Activated CD8-positive, alpha-beta T cell treated with anti-CD3 and anti-CD28 coated beads for 36 hours (primary cell): ENCODE results near the gene TAF4. TPM values are rescaled to one million over a fixed set of nuclear protein-coding genes. Genes with fewer than 3 reads are reported as not detected.

ENCODE experiments used
- ATAC-seq: fragments of 200-7000 bp; cut with Tn5 transposase; one replicate; pipeline ENCODE4 v1.10.0; 2021; ENCODE audit warnings: mild to moderate bottlenecking, moderate library complexity
- CTCF ChIA-PET: fragments of 350-600 bp; sonication (Branson Sonifier 250); formaldehyde crosslinking; loops from one replicate; lab custom pipeline; 2021; ENCODE audit warnings: antibody characterized with exemption; lab: Charles Lee
- POLR2A ChIA-PET: fragments of 350-600 bp; sonication (Branson Sonifier 250); formaldehyde crosslinking; loops from one replicate; lab custom pipeline; 2021; ENCODE audit warnings: antibody characterized with exemption; lab: Charles Lee
- DNase-seq: peaks from one replicate; pipeline ENCODE4 v3.0.0-alpha.2; 2020
- H3K27ac Mint-ChIP-seq: one replicate; pipeline ENCODE4 v1.8.0; 2021; ENCODE audit warnings: mild to moderate bottlenecking, mixed read lengths
- H3K27me3 Mint-ChIP-seq: one replicate; pipeline ENCODE4 v1.8.0; 2021; ENCODE audit warnings: mixed read lengths
- H3K36me3 Mint-ChIP-seq: one replicate; pipeline ENCODE4 v1.8.0; 2021; ENCODE audit warnings: low read depth, mixed read lengths
- H3K4me1 Mint-ChIP-seq: one replicate; pipeline ENCODE4 v1.8.0; 2021; ENCODE audit warnings: low read depth, mixed read lengths
- H3K4me3 Mint-ChIP-seq: one replicate; pipeline ENCODE4 v1.8.0; 2021; ENCODE audit warnings: mild to moderate bottlenecking, moderate library complexity, mixed read lengths
- H3K9me3 Mint-ChIP-seq: one replicate; pipeline ENCODE4 v1.8.0; 2021; ENCODE audit warnings: mixed read lengths
- CTCF ChIP-seq: fragments of 200-600 bp; IDR thresholded peaks from one replicate; pipeline ENCODE4 v1.8.0; 2022; ENCODE audit warnings: antibody characterized with exemption, mild to moderate bottlenecking
- intact Hi-C: fragments of 100-400 bp; cut with micrococcal nuclease; formaldehyde crosslinking; loops from one replicate; pipeline ENCODE4 v1.10.0; 2022
- total RNA-seq, 2 experiments: library from RNA; stranded (reverse); gene quantifications; one replicate each; pipeline ENCODE4 v1.2.3, GENCODE V29; 2021

Gene TAF4
- total RNA-seq, 2 experiments from 2014 or later, result 14.1 to 15.9 TPM

- no peaks in the 10 kb centered on the region for H3K27me3 Mint-ChIP-seq
- DNase-seq (peak; percentile 73), ATAC-seq (peak; percentile 83)
- CTCF ChIA-PET, result interaction anchor here (0.8 to 2.6 kb wide), 26 partner anchors 9 to 372 kb away, joined by 3 to 27 read pairs (median 5); partner anchors contain the start of genes PSMA7 and SS18L1
- peak; percentile 88 for TF ChIP-seq CTCF
- H3K36me3 Mint-ChIP-seq, result peaks cover 18% of the 10 kb centered on the region
- POLR2A ChIA-PET, result interaction anchor here (0.6 to 1.1 kb wide), 5 partner anchors 56 to 130 kb away, joined by 3 to 5 read pairs (median 4); no protein-coding TSS in a partner anchor
- no peaks in the 10 kb centered on the region for H3K9me3 Mint-ChIP-seq
- H3K27ac Mint-ChIP-seq, result no peak overlapping the region
- peaks cover 9% of the 10 kb centered on the region for H3K4me1 Mint-ChIP-seq
- intact Hi-C loops, result no loop called here
- H3K4me3 Mint-ChIP-seq, result no peak overlapping the region
These were observed 54.9 kb downstream of the TAF4 start for GRCh38 chr20:62010551-62011402.

GRCh38 chr20:62009869-62010445, 55.7 kb downstream of the TAF4 start:
- no peak for TF ChIP-seq CTCF
- no peak for ATAC-seq
- H3K27ac Mint-ChIP-seq, result no peak overlapping the region
- peaks cover 6% of the 10 kb centered on the region for H3K4me1 Mint-ChIP-seq
- H3K27me3 Mint-ChIP-seq, result no peaks in the 10 kb centered on the region
- H3K36me3 Mint-ChIP-seq, result peaks cover 19% of the 10 kb centered on the region
- CTCF ChIA-PET, result interaction anchor here (1.0 to 2.6 kb wide), 16 partner anchors 9 to 373 kb away, joined by 4 to 27 read pairs (median 5); partner anchors contain the start of genes PSMA7 and SS18L1
- intact Hi-C loops, result no loop called here
- DNase-seq, result no peak
- no peaks in the 10 kb centered on the region for H3K9me3 Mint-ChIP-seq
- H3K4me3 Mint-ChIP-seq, result no peak overlapping the region
- POLR2A ChIA-PET, result interaction anchor here (0.6 to 1.1 kb wide), 3 partner anchors 56 to 128 kb away, joined by 3 to 4 read pairs (median 4); no protein-coding TSS in a partner anchor

GRCh38 chr20:62009322-62009721, 56.4 kb downstream of the TAF4 start:
- no peak for DNase-seq
- ATAC-seq, result no peak
- Mint-ChIP-seq H3K36me3 (peaks cover 19% of the 10 kb centered on the region), H3K4me1 (peaks cover 6% of the 10 kb centered on the region), H3K9me3 (no peaks in the 10 kb centered on the region), H3K4me3 (no peak overlapping the region), H3K27ac (no peak overlapping the region), H3K27me3 (no peaks in the 10 kb centered on the region)
- ChIA-PET CTCF (interaction anchor here (1.0 kb wide), 1 partner anchor 127 kb away, joined by 4 read pairs; no protein-coding TSS in a partner anchor), POLR2A (no interaction called here)
- intact Hi-C loops, result no loop called here
- no peak for TF ChIP-seq CTCF

- H3K27ac Mint-ChIP-seq, result no peak overlapping the region
- CTCF ChIA-PET, result interaction anchor here (1.0 kb wide), 1 partner anchor 128 kb away, joined by 4 read pairs; no protein-coding TSS in a partner anchor
- no peak for TF ChIP-seq CTCF
- peaks cover 19% of the 10 kb centered on the region for H3K36me3 Mint-ChIP-seq
- intact Hi-C loops, result no loop called here
- peaks cover 6% of the 10 kb centered on the region for H3K4me1 Mint-ChIP-seq
- H3K9me3 Mint-ChIP-seq, result no peaks in the 10 kb centered on the region
- H3K4me3 Mint-ChIP-seq, result no peak overlapping the region
- H3K27me3 Mint-ChIP-seq, result no peaks in the 10 kb centered on the region
- ATAC-seq (no peak), DNase-seq (no peak)
- POLR2A ChIA-PET, result no interaction called here
These were observed 57.0 kb downstream of the TAF4 start for GRCh38 chr20:62008643-62009183.
